HEK293 (cell line): ENCODE data around the gene SEZ6L.

Source experiments
- CTCF ChIA-PET: fragments of 350-600 bp; formaldehyde crosslinking; extraction: SDS; loops from one replicate; lab custom pipeline; 2021; ENCODE audit warnings: antibody characterized with exemption; lab: Yijun Ruan, JAX
- POLR2A ChIA-PET: fragments of 300-600 bp; formaldehyde crosslinking; extraction: SDS; loops from one replicate; lab custom pipeline; 2020; ENCODE audit warnings: antibody characterized with exemption, inconsistent platforms; lab: Yijun Ruan, JAX
- H3K27ac ChIP-seq: fragments of 200-500 bp; sonication (Bioruptor generic); 2 replicates; pipeline ENCODE4 v1.5.1; 2014; ENCODE audit warnings: low read depth, low read length, control low read depth, inconsistent platforms; ENCODE audit errors: extremely low read depth
- H3K36me3 ChIP-seq, 2 experiments: fragments of 200-500 bp in 1 of 2; sonication (Bioruptor generic) in 1 of 2; 1 replicate in 1 of 2; 2 replicates in 1 of 2; pipeline ENCODE4 v1.5.1; 2014 to 2017; ENCODE audit warnings: inconsistent platforms in 2 of 2, low read length in 2 of 2; ENCODE audit not compliant: control insufficient read depth in 2 of 2, insufficient read depth in 1 of 2
- H3K4me1 ChIP-seq: fragments of 200-500 bp; sonication (Bioruptor generic); 2 replicates; pipeline ENCODE4 v1.5.1; 2014; ENCODE audit warnings: mild to moderate bottlenecking, low read length, inconsistent platforms; ENCODE audit not compliant: control insufficient read depth, insufficient read depth
- H3K4me3 ChIP-seq: 2 replicates; pipeline ENCODE4 v1.5.1; 2011; ENCODE audit warnings: low read depth, mild to moderate bottlenecking, control low read depth, low read length, moderate library complexity
- H3K9me3 ChIP-seq: fragments of 200-500 bp; sonication (Bioruptor generic); 2 replicates; pipeline ENCODE4 v1.5.1; 2014; ENCODE audit warnings: low read depth, low read length, inconsistent platforms; ENCODE audit not compliant: control insufficient read depth, insufficient read depth
- GLIS2 ChIP-seq: fragments of 450-650 bp; formaldehyde crosslinking; IDR thresholded peaks from 2 replicates; pipeline ENCODE4 v1.5.1; 2016; ENCODE audit warnings: missing biosample characterization, missing genetic modification characterization
- KLF9 ChIP-seq: fragments of 450-650 bp; formaldehyde crosslinking; IDR thresholded peaks from 2 replicates; pipeline ENCODE4 v1.5.1; 2016; ENCODE audit warnings: missing biosample characterization, missing genetic modification characterization, low read depth
- PRDM4 ChIP-seq: fragments of 450-650 bp; formaldehyde crosslinking; IDR thresholded peaks from 2 replicates; pipeline ENCODE4 v1.5.1; 2017; ENCODE audit warnings: missing biosample characterization, missing genetic modification characterization
- RBAK ChIP-seq: fragments of 450-650 bp; formaldehyde crosslinking; IDR thresholded peaks from 2 replicates; pipeline ENCODE4 v1.5.1; 2016; ENCODE audit warnings: missing biosample characterization, missing genetic modification characterization
- REPIN1 ChIP-seq: fragments of 450-650 bp; formaldehyde crosslinking; IDR thresholded peaks from 2 replicates; pipeline ENCODE4 v1.5.1; 2017; ENCODE audit warnings: missing biosample characterization, missing genetic modification characterization, low read depth
- SETDB1 ChIP-seq: IDR thresholded peaks from one replicate; pipeline ENCODE4 v1.6.1; 2017; ENCODE audit warnings: mild to moderate bottlenecking, low read length, moderate library complexity, mixed read lengths; ENCODE audit not compliant: insufficient read length
- ZBTB21 ChIP-seq: fragments of 450-650 bp; formaldehyde crosslinking; IDR thresholded peaks from 2 replicates; pipeline ENCODE4 v1.5.1; 2017; ENCODE audit warnings: missing biosample characterization, missing genetic modification characterization
- ZFP69B ChIP-seq: fragments of 450-650 bp; formaldehyde crosslinking; IDR thresholded peaks from 2 replicates; pipeline ENCODE4 v1.5.1; 2016; ENCODE audit warnings: missing biosample characterization, missing genetic modification characterization
- ZNF10 ChIP-seq: fragments of 450-650 bp; formaldehyde crosslinking; IDR thresholded peaks from 2 replicates; pipeline ENCODE4 v1.5.1; 2017; ENCODE audit warnings: missing biosample characterization, missing genetic modification characterization
- ZNF132 ChIP-seq: fragments of 450-650 bp; formaldehyde crosslinking; IDR thresholded peaks from 2 replicates; pipeline ENCODE4 v1.5.1; 2017; ENCODE audit warnings: missing biosample characterization, missing genetic modification characterization, borderline replicate concordance
- ZNF148 ChIP-seq: fragments of 450-650 bp; formaldehyde crosslinking; IDR thresholded peaks from 2 replicates; pipeline ENCODE4 v1.5.0; 2017; ENCODE audit warnings: missing biosample characterization, missing genetic modification characterization, borderline replicate concordance
- ZNF155 ChIP-seq: fragments of 450-650 bp; formaldehyde crosslinking; IDR thresholded peaks from 2 replicates; pipeline ENCODE4 v1.5.1; 2016; ENCODE audit warnings: missing biosample characterization, missing genetic modification characterization
- ZNF157 ChIP-seq: fragments of 450-650 bp; formaldehyde crosslinking; IDR thresholded peaks from 2 replicates; pipeline ENCODE4 v1.5.1; 2016; ENCODE audit warnings: missing biosample characterization, missing genetic modification characterization
- ZNF221 ChIP-seq: fragments of 450-650 bp; formaldehyde crosslinking; IDR thresholded peaks from 2 replicates; pipeline ENCODE4 v1.5.1; 2017; ENCODE audit warnings: missing biosample characterization, missing genetic modification characterization, borderline replicate concordance
- ZNF24 ChIP-seq: fragments of 450-650 bp; formaldehyde crosslinking; IDR thresholded peaks from 2 replicates; pipeline ENCODE4 v1.5.1; 2016; ENCODE audit warnings: missing biosample characterization, missing genetic modification characterization
- ZNF280D ChIP-seq: fragments of 450-650 bp; formaldehyde crosslinking; IDR thresholded peaks from 2 replicates; pipeline ENCODE4 v1.5.1; 2016; ENCODE audit warnings: missing biosample characterization, missing genetic modification characterization
- ZNF335 ChIP-seq: fragments of 450-650 bp; formaldehyde crosslinking; conservative IDR thresholded peaks from 2 replicates; pipeline ENCODE4 v1.5.1; 2016; ENCODE audit warnings: missing biosample characterization, missing genetic modification characterization
- ZNF354C ChIP-seq: fragments of 450-650 bp; formaldehyde crosslinking; IDR thresholded peaks from 2 replicates; pipeline ENCODE4 v1.5.1; 2016; ENCODE audit warnings: missing biosample characterization, missing genetic modification characterization, low read depth, borderline replicate concordance
- ZNF394 ChIP-seq: fragments of 450-650 bp; formaldehyde crosslinking; IDR thresholded peaks from 2 replicates; pipeline ENCODE4 v1.5.1; 2016; ENCODE audit warnings: missing biosample characterization, missing genetic modification characterization, mild to moderate bottlenecking, moderate library complexity, borderline replicate concordance
- ZNF423 ChIP-seq: fragments of 450-650 bp; formaldehyde crosslinking; IDR thresholded peaks from 2 replicates; pipeline ENCODE4 v1.5.1; 2016; ENCODE audit warnings: missing biosample characterization, missing genetic modification characterization
- ZNF433 ChIP-seq: fragments of 450-650 bp; formaldehyde crosslinking; IDR thresholded peaks from 2 replicates; pipeline ENCODE4 v1.5.1; 2016; ENCODE audit warnings: missing biosample characterization, missing genetic modification characterization, low read depth
- ZNF514 ChIP-seq: fragments of 450-650 bp; formaldehyde crosslinking; IDR thresholded peaks from 2 replicates; pipeline ENCODE4 v1.5.1; 2016; ENCODE audit warnings: missing biosample characterization, missing genetic modification characterization
- ZNF555 ChIP-seq: fragments of 450-650 bp; formaldehyde crosslinking; conservative IDR thresholded peaks from 2 replicates; pipeline ENCODE4 v1.5.1; 2017; ENCODE audit warnings: missing biosample characterization, mild to moderate bottlenecking, missing genetic modification characterization, inconsistent platforms
- ZNF610 ChIP-seq: fragments of 450-650 bp; formaldehyde crosslinking; IDR thresholded peaks from 2 replicates; pipeline ENCODE4 v1.5.1; 2016; ENCODE audit warnings: missing biosample characterization, missing genetic modification characterization, borderline replicate concordance
- ZNF624 ChIP-seq: fragments of 450-650 bp; formaldehyde crosslinking; IDR thresholded peaks from 2 replicates; pipeline ENCODE4 v1.5.1; 2017; ENCODE audit warnings: missing biosample characterization, missing genetic modification characterization
- ZNF639 ChIP-seq: fragments of 450-650 bp; formaldehyde crosslinking; IDR thresholded peaks from 2 replicates; pipeline ENCODE4 v1.5.1; 2016; ENCODE audit warnings: missing biosample characterization, missing genetic modification characterization
- ZNF660 ChIP-seq: fragments of 450-650 bp; IDR thresholded peaks from 2 replicates; pipeline ENCODE4 v1.5.1; 2018; ENCODE audit warnings: missing biosample characterization, mild to moderate bottlenecking, missing genetic modification characterization
- ZNF76 ChIP-seq: fragments of 450-650 bp; formaldehyde crosslinking; IDR thresholded peaks from 2 replicates; pipeline ENCODE4; 2016; ENCODE audit warnings: low read depth, missing biosample characterization, missing genetic modification characterization, borderline replicate concordance
- ZNF785 ChIP-seq: fragments of 450-650 bp; formaldehyde crosslinking; IDR thresholded peaks from 2 replicates; pipeline ENCODE4 v1.5.1; 2016; ENCODE audit warnings: missing biosample characterization, missing genetic modification characterization

SEZ6L gene

GRCh38 chr22:26245001-26245400, 75.7 kb downstream of the SEZ6L start:
- TF ChIP-seq ZNF157 (tag by site-specific recombination): no peak
- no peak for TF ChIP-seq ZNF514 (tag by site-specific recombination)
- no peak for TF ChIP-seq ZNF76
- TF ChIP-seq KLF9 (tag by site-specific recombination): no peak
- no peak for TF ChIP-seq GLIS2 (tag by site-specific recombination)
- no peak for TF ChIP-seq ZFP69B
- TF ChIP-seq ZNF785 (tag by site-specific recombination): no peak
- no peak for TF ChIP-seq ZNF423 (tag by site-specific recombination)
- TF ChIP-seq PRDM4 (tag by site-specific recombination): no peak
- no peak for TF ChIP-seq RBAK (tag by site-specific recombination)
- no peak for TF ChIP-seq ZNF148 (tag by site-specific recombination)
- TF ChIP-seq ZNF155 (tag by site-specific recombination): no peak
- TF ChIP-seq ZNF433 (tag by site-specific recombination): no peak
- no peak for TF ChIP-seq ZNF335
- TF ChIP-seq ZNF639 (tag by site-specific recombination): no peak
- no peak for TF ChIP-seq ZNF624 (tag by site-specific recombination)
- POLR2A ChIA-PET: no interaction called here
- CTCF ChIA-PET: no interaction called here

GRCh38 chr22:26246552-26246951, 77.3 kb downstream of the SEZ6L start:
- CTCF ChIA-PET: no interaction called here
- no peaks in the 10 kb centered on the region for H3K4me1 ChIP-seq
- H3K9me3 ChIP-seq: no peaks in the 10 kb centered on the region
- H3K27ac ChIP-seq: no peak overlapping the region
- POLR2A ChIA-PET: no interaction called here
- H3K36me3 ChIP-seq: no peaks in the 10 kb centered on the region
- no peak overlapping the region for H3K4me3 ChIP-seq
- TF ChIP-seq ZBTB21 (tag by site-specific recombination) (no peak), ZNF132 (tag by site-specific recombination) (no peak), ZNF280D (no peak), ZNF24 (no peak), ZNF610 (no peak), ZNF354C (no peak), ZNF555 (tag by site-specific recombination) (no peak), ZNF660 (tag by site-specific recombination) (no peak), ZNF221 (tag by site-specific recombination) (no peak), SETDB1 (no peak), REPIN1 (tag by site-specific recombination) (no peak), ZNF394 (no peak), ZNF10 (tag by site-specific recombination) (no peak)

More at GRCh38 chr22:26245001-26245400, 75.7 kb downstream of the SEZ6L start:
- Histone ChIP-seq H3K27ac (no peak overlapping the region), H3K36me3 (no peaks in the 10 kb centered on the region), H3K9me3 (no peaks in the 10 kb centered on the region), H3K4me3 (no peak overlapping the region), H3K4me1 (no peaks in the 10 kb centered on the region)
